C4-2B (cell line): ENCODE measurements around the gene VANGL1.

Source experiments
- CTCF ChIP-seq: fragments of 450-650 bp; conservative IDR thresholded peaks from 2 replicates; pipeline ENCODE4 v1.5.1; 2017; ENCODE audit warnings: mild to moderate bottlenecking
- ZFX ChIP-seq: fragments of 450-650 bp; IDR thresholded peaks from 2 replicates; pipeline ENCODE4 v1.6.1; 2017

- TF ChIP-seq CTCF (no peak), ZFX (no peak)
Measured at GRCh38 chr1:115632251-115633026, 9.3 kb upstream of the VANGL1 start.
